K562 (cell line): ENCODE results near the gene COA3. TPM values are rescaled to one million over a fixed set of nuclear protein-coding genes. Genes with fewer than 3 reads are reported as not detected.
A peak's percentile ranks its signal among the peaks of the same experiment; 100 is the strongest.

Experiments used
- CBFA2T2 ChIP-seq: fragments of 450-650 bp; conservative IDR thresholded peaks from 2 replicates; pipeline ENCODE4 v1.6.1; 2017; ENCODE audit warnings: mild to moderate bottlenecking
- CGGBP1 ChIP-seq: fragments of 250-450 bp; sonication (Bioruptor Pico); IDR thresholded peaks from 2 replicates; pipeline ENCODE4 v1.9.0; 2021; ENCODE audit warnings: mild to moderate bottlenecking
- CUX1 ChIP-seq: fragments of 200-800 bp; sonication (Bioruptor generic); IDR thresholded peaks from 2 replicates; pipeline ENCODE4 v1.6.1; 2016; ENCODE audit warnings: missing genetic modification characterization, missing compliant biosample characterization
- HDAC2 ChIP-seq: fragments of 450-650 bp; IDR thresholded peaks from 2 replicates; pipeline ENCODE4 v1.6.1; 2016; ENCODE audit warnings: mild to moderate bottlenecking
- IRF9 ChIP-seq: fragments of 450-650 bp; IDR thresholded peaks from 2 replicates; pipeline ENCODE4 v1.6.1; 2016; ENCODE audit warnings: missing biosample characterization, missing genetic modification characterization
- MAFK ChIP-seq: IDR thresholded peaks from 2 replicates; pipeline ENCODE4 v1.6.1; 2011; ENCODE audit warnings: low read length, improper control_type of control experiment
- NR0B1 ChIP-seq: fragments of 450-650 bp; IDR thresholded peaks from one replicate; pipeline ENCODE4 v1.6.1; 2018; ENCODE audit warnings: mild to moderate bottlenecking, moderate library complexity; ENCODE audit not compliant: partially characterized antibody
- RBFOX2 ChIP-seq: fragments of 200-400 bp; formaldehyde crosslinking; IDR thresholded peaks from 2 replicates; pipeline ENCODE4 v1.6.1; 2017; ENCODE audit warnings: low read depth, mild to moderate bottlenecking, low read length, moderate library complexity
- RERE ChIP-seq: sonication (generic); formaldehyde crosslinking; IDR thresholded peaks from 2 replicates; pipeline ENCODE4 v1.8.0; 2023; ENCODE audit warnings: missing genetic modification reagents, mild to moderate bottlenecking, borderline replicate concordance
- SIN3A ChIP-seq, 2 experiments: fragments of 150-350 bp in 1 of 2; IDR thresholded peaks; 2 replicates each; pipeline ENCODE4 v1.6.1; 2011 to 2016; ENCODE audit warnings: borderline replicate concordance in 2 of 2, low read depth in 2 of 2, low read length in 2 of 2, mild to moderate bottlenecking in 2 of 2, moderate library complexity in 2 of 2; ENCODE audit not compliant: control insufficient read depth in 1 of 2
- SP2 ChIP-seq: IDR thresholded peaks from 2 replicates; pipeline ENCODE4 v1.6.1; 2011; ENCODE audit warnings: mild to moderate bottlenecking, low read depth, low read length, moderate library complexity; ENCODE audit not compliant: poor library complexity, severe bottlenecking; ENCODE audit errors: extremely low read depth
- XRCC5 ChIP-seq: fragments of 200-400 bp; formaldehyde crosslinking; IDR thresholded peaks from 2 replicates; pipeline ENCODE4 v1.6.1; 2017; ENCODE audit warnings: low read depth, mild to moderate bottlenecking, low read length
- polyA plus RNA-seq, 8 experiments: library from polyadenylated mRNA; depleted of rRNA in 4 of 8; stranded (reverse) in 5 of 8; unstranded in 3 of 8; fragments of >200 nt; fragmentation: Nextera tagmentation in 2 of 8; fragmentation: Illumina TruSeq in 1 of 8; extraction: Ambion mirVana in 2 of 8; extraction: Trizol in 1 of 8; gene quantifications; 2 replicates each; pipeline versions ENCODE4 v1.2.1 to v1.2.3, GENCODE V29; 2011 to 2014; ENCODE audit warnings: inconsistent platforms in 1 of 8, missing spikeins in 1 of 8
- total RNA-seq, 7 experiments: library from RNA; depleted of rRNA in 6 of 7; stranded (reverse); fragments of >200 nt in 6 of 7; fragmentation: Illumina TruSeq in 2 of 7; extraction: Trizol in 2 of 7; gene quantifications; 2 replicates each; pipeline versions ENCODE4 v1.2.1 to v1.2.3, GENCODE V29; 2011 to 2021; ENCODE audit warnings: low replicate concordance in 1 of 7

COA3 gene
- total and polyA plus RNA-seq, 9 of the 15 experiments (the other 6 are each of a cell fraction or from before 2014, with no cell fraction given), result 49.6 to 153 (median 61.4) TPM

- no peak for TF ChIP-seq NR0B1
- TF ChIP-seq RBFOX2, result peak; percentile 85
- TF ChIP-seq CGGBP1, result no peak
- TF ChIP-seq RERE (CRISPR knock-in tag), result no peak
- no peak for TF ChIP-seq MAFK
- no peak for TF ChIP-seq XRCC5
- TF ChIP-seq SIN3A (IDR thresholded peaks at IDR 0.05; ENCODE audit: borderline replicate concordance in 2 of 2, control insufficient read depth in 1 of 2, low read depth in 2 of 2, low read length in 2 of 2), result peak in 1 of 2 experiments; percentile 16; a peak in 1 of 4 replicates
- TF ChIP-seq IRF9 (tag), result no peak
- no peak for TF ChIP-seq CUX1 (CRISPR knock-in tag)
- peak; percentile 90 for TF ChIP-seq CBFA2T2
- peak; percentile 80 for TF ChIP-seq HDAC2
- no peak for TF ChIP-seq SP2
Measured at GRCh38 chr17:42779936-42780850, 18.3 kb downstream of the COA3 start, which contains the start of gene WNK4 (continued).
